GM18511 (cell line): ENCODE measurements around the gene GPBAR1.
"Not testable (repeated sequence)": the region's sequence is repeated elsewhere in the genome, so short reads cannot be mapped to it uniquely, and the experiment has no call there.

Experiments used
- ATAC-seq: cut with Tn5 transposase; IDR thresholded peaks from one replicate; pipeline ENCODE4 v1.9.1; 2021; ENCODE audit warnings: mild to moderate bottlenecking, moderate library complexity; ENCODE audit not compliant: unreplicated experiment

Gene GPBAR1

GRCh38 chr2:218305383-218305782, 44.6 kb downstream of the GPBAR1 start:
- no peak for ATAC-seq

- no peak for ATAC-seq
Measured at GRCh38 chr2:218306184-218306920, 45.5 kb downstream of the GPBAR1 start.

GRCh38 chr2:218307415-218308090, 46.7 kb downstream of the GPBAR1 start:
- ATAC-seq: no peak

GRCh38 chr2:218310853-218311540, 50.2 kb downstream of the GPBAR1 start:
- no peak for ATAC-seq

- ATAC-seq: not testable (repeated sequence)
Measured at GRCh38 chr2:218311541-218312266, 50.9 kb downstream of the GPBAR1 start.

GRCh38 chr2:218312267-218312756, 51.5 kb downstream of the GPBAR1 start:
- ATAC-seq: no peak

GRCh38 chr2:218313356-218313755, 52.5 kb downstream of the GPBAR1 start:
- ATAC-seq: no peak
